CD14-positive monocyte (primary cell): ENCODE results near the gene CDH15. TPM values are rescaled to one million over a fixed set of nuclear protein-coding genes. Genes with fewer than 3 reads are reported as not detected.
A peak's percentile ranks its signal among the peaks of the same experiment; 100 is the strongest.

Experiments
- DNase-seq, 3 donors: peaks; one replicate each; pipeline ENCODE4 v3.0.0-alpha.2; 2011 to 2022
- H2AFZ ChIP-seq: 2 replicates; pipeline ENCODE4 v1.6.0; 2012; ENCODE audit warnings: mild to moderate bottlenecking, low read depth, low read length, inconsistent platforms; ENCODE audit not compliant: insufficient read depth, poor library complexity, severe bottlenecking
- H3K27ac ChIP-seq, 2 donors: 1 replicate in 1 of 2; 2 replicates in 1 of 2; pipeline ENCODE4 v1.5.1; 2012 to 2013; ENCODE audit warnings: low read length in 2 of 2, control low read depth in 1 of 2, inconsistent platforms in 1 of 2, low read depth in 1 of 2, mild to moderate bottlenecking in 1 of 2
- H3K27me3 ChIP-seq, 2 donors: one replicate each; pipeline versions ENCODE4 v1.6.0 to v1.6.1; 2011 to 2013; ENCODE audit warnings: low read length in 2 of 2; ENCODE audit not compliant: control insufficient read depth in 2 of 2, insufficient read depth in 2 of 2
- H3K36me3 ChIP-seq, 2 donors: replicated peaks in 1 of 2; 1 replicate in 1 of 2; 2 replicates in 1 of 2; pipeline versions ENCODE4 v1.5.1 to v1.6.1; 2012 to 2013; ENCODE audit warnings: low read length in 2 of 2, control low read depth in 1 of 2, inconsistent platforms in 1 of 2, mild to moderate bottlenecking in 1 of 2; ENCODE audit not compliant: insufficient read depth in 2 of 2, control insufficient read depth in 1 of 2
- H3K4me1 ChIP-seq, 2 donors: 1 replicate in 1 of 2; 2 replicates in 1 of 2; pipeline versions ENCODE4 v1.5.1 to v1.6.1; 2012 to 2013; ENCODE audit warnings: low read length in 2 of 2, control low read depth in 1 of 2, inconsistent platforms in 1 of 2, mild to moderate bottlenecking in 1 of 2, moderate library complexity in 1 of 2; ENCODE audit not compliant: insufficient read depth in 2 of 2, control insufficient read depth in 1 of 2
- H3K4me2 ChIP-seq: replicated peaks from 2 replicates; pipeline ENCODE3; 2012; ENCODE audit warnings: low read length, moderate library complexity, mild to moderate bottlenecking; ENCODE audit not compliant: poor library complexity, severe bottlenecking; ENCODE audit errors: extremely low read depth
- H3K4me3 ChIP-seq, 3 experiments: fragments of 200-600 bp in 1 of 3; sonication (generic) in 1 of 3; replicated peaks in 1 of 3; 1 replicate in 2 of 3; 2 replicates in 1 of 3; pipeline ENCODE4 v1.5.1; 2011 to 2013; ENCODE audit warnings: low read length in 3 of 3, mild to moderate bottlenecking in 3 of 3, control low read depth in 2 of 3, low read depth in 2 of 3, inconsistent platforms in 1 of 3, moderate library complexity in 1 of 3
- H3K79me2 ChIP-seq: 2 replicates; pipeline ENCODE4 v1.6.0; 2012; ENCODE audit warnings: mild to moderate bottlenecking, control low read depth, inconsistent platforms, low read length, moderate library complexity; ENCODE audit not compliant: insufficient read depth
- H3K9ac ChIP-seq: 2 replicates; pipeline ENCODE4 v1.6.0; 2017; ENCODE audit warnings: low read length, mild to moderate bottlenecking; ENCODE audit not compliant: insufficient read depth, poor library complexity, severe bottlenecking
- H3K9me3 ChIP-seq, 2 donors: replicated peaks in 1 of 2; 1 replicate in 1 of 2; 2 replicates in 1 of 2; pipeline versions ENCODE4 v1.5.1 to v1.6.1; 2012 to 2013; ENCODE audit warnings: low read length in 2 of 2, control low read depth in 1 of 2; ENCODE audit not compliant: control insufficient read depth in 1 of 2, insufficient read depth in 1 of 2
- H4K20me1 ChIP-seq: 2 replicates; pipeline ENCODE4 v1.6.0; 2012; ENCODE audit warnings: mild to moderate bottlenecking, low read length, control low read depth, moderate library complexity; ENCODE audit not compliant: insufficient read depth
- H3K27ac Mint-ChIP-seq, 7 donors: one replicate each; pipeline ENCODE4 v1.8.0; 2020; ENCODE audit warnings: mild to moderate bottlenecking in 7 of 7, mixed read lengths in 7 of 7, moderate library complexity in 6 of 7, inconsistent platforms in 2 of 7
- H3K27me3 Mint-ChIP-seq, 3 donors: one replicate each; pipeline ENCODE4 v1.8.0; 2021 to 2022; ENCODE audit warnings: low read depth in 3 of 3, mild to moderate bottlenecking in 3 of 3, mixed read lengths in 3 of 3, moderate library complexity in 3 of 3, inconsistent platforms in 1 of 3
- H3K36me3 Mint-ChIP-seq, 2 donors: one replicate each; pipeline ENCODE4 v1.8.0; 2020; ENCODE audit warnings: mixed read lengths in 2 of 2, inconsistent platforms in 1 of 2, mild to moderate bottlenecking in 1 of 2
- H3K4me1 Mint-ChIP-seq: one replicate; pipeline ENCODE4 v1.8.0; 2020; ENCODE audit warnings: mild to moderate bottlenecking, mixed read lengths
- H3K4me3 Mint-ChIP-seq, 2 donors: one replicate each; pipeline ENCODE4 v1.8.0; 2020; ENCODE audit warnings: mild to moderate bottlenecking in 2 of 2, mixed read lengths in 2 of 2, moderate library complexity in 1 of 2
- H3K9me3 Mint-ChIP-seq, 7 donors: one replicate each; pipeline ENCODE4 v1.8.0; 2020 to 2022; ENCODE audit warnings: mixed read lengths in 7 of 7, mild to moderate bottlenecking in 6 of 7, moderate library complexity in 6 of 7, inconsistent platforms in 2 of 7
- WGBS: methylation state at CpG from one replicate; pipeline ENCODE4 v1.1.5; 2013; ENCODE audit warnings: missing lambda C conversion rate; ENCODE audit not compliant: insufficient coverage; 5-methylcytosine and 5-hydroxymethylcytosine counted together
- intact Hi-C, 2 donors: fragments of 100-400 bp; cut with micrococcal nuclease; formaldehyde crosslinking; loops; one replicate each; pipeline versions ENCODE4 v1.15.0 to v1.15.1; 2023
- polyA minus RNA-seq: library from RNA; depleted of rRNA, polyadenylated mRNA; stranded (reverse); fragments of >200 nt; gene quantifications from 2 replicates; pipeline ENCODE4 v1.2.3, GENCODE V29; 2012
- polyA plus RNA-seq, 3 donors: library from polyadenylated mRNA; depleted of rRNA in 1 of 3; unstranded in 2 of 3; stranded (reverse) in 1 of 3; fragments of 300-500 nt in 2 of 3; fragments of >200 nt in 1 of 3; fragmentation: Illumina TruSeq in 2 of 3; gene quantifications; 1 replicate in 2 of 3; 2 replicates in 1 of 3; pipeline ENCODE4 v1.2.3, GENCODE V29; 2012 to 2021
- total RNA-seq, 12 experiments: library from RNA in 1 of 12; stranded (reverse) in 1 of 12; fragments of 120-200 nt in 1 of 12; gene quantifications; one replicate each; pipeline ENCODE4 v1.2.4 and lab custom pipeline; 2013 to 2026; ENCODE audit warnings: mixed read lengths in 6 of 12, inconsistent platforms in 1 of 12
- TF ChIP-seq, protein P1 (sequence below): fragments of 200-600 bp; IDR thresholded peaks from one replicate; pipeline ENCODE4 v1.8.0; 2022; ENCODE audit warnings: antibody characterized with exemption, mild to moderate bottlenecking

CDH15 gene, protein sequence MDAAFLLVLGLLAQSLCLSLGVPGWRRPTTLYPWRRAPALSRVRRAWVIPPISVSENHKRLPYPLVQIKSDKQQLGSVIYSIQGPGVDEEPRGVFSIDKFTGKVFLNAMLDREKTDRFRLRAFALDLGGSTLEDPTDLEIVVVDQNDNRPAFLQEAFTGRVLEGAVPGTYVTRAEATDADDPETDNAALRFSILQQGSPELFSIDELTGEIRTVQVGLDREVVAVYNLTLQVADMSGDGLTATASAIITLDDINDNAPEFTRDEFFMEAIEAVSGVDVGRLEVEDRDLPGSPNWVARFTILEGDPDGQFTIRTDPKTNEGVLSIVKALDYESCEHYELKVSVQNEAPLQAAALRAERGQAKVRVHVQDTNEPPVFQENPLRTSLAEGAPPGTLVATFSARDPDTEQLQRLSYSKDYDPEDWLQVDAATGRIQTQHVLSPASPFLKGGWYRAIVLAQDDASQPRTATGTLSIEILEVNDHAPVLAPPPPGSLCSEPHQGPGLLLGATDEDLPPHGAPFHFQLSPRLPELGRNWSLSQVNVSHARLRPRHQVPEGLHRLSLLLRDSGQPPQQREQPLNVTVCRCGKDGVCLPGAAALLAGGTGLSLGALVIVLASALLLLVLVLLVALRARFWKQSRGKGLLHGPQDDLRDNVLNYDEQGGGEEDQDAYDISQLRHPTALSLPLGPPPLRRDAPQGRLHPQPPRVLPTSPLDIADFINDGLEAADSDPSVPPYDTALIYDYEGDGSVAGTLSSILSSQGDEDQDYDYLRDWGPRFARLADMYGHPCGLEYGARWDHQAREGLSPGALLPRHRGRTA
- total RNA-seq (2013): not detected
- polyA plus RNA-seq (not detected), polyA minus RNA-seq (not detected in 2 replicates), total RNA-seq (lab: John Stamatoyannopoulos, UW) (0 to 0.60 (median 0.04) reads per million in 11 experiments)

DNA sequence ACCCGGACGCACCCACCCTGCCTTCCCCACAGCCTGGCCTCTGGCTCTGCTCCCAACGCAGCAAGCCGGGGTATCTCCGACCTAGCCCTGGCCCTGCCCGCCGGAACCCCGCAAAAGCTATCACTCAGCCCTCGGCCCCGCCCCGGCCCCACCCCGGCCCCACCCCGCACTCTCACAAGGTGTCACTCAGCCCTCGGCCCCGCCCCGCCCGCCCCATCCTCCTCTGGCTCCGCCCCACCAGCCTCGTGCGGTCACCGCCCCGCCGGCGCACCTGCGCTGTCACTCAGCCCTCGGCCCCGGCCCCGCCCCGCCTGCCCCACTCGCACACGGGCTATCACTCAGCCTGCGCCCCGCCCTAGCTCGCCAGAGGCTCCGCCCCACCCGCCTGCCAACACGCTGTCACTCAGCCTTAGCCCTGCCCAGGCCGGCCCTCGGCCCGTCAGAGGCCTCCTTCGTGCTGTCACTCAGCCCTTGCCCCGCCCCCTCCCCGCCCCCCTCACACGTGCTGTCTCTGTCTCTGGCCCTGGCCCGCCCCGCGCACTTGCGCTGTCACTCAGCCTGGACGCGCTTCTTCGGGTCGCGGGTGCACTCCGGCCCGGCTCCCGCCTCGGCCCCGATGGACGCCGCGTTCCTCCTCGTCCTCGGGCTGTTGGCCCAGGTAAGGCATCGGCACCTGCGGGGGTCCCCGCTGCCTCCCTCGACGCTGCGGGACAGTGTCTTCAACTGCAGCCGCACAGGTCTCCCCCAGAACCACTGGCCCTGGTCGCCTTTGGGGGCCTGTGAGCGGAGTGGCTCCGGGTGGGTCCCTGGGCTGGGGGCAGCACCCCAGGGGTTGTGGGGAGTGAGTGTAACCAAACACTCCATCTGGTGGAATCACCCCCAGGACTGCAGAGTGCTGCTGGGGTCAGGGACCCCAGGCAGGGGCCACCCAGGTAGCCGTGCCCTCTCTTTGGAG is at the start of gene CDH15:
Gene CDH15 (plus strand): TSS at position 533 of the 955 bp plus-strand sequence. CDS start 84 bp downstream, at position 617.
- peak within 1 kb of the TSS; percentile 51 to 86 for H3K4me3 Mint-ChIP-seq
- peaks cover 18 to 24% of the 10 kb centered on the region in 2 donors for H3K4me1 ChIP-seq
- peaks cover 0 to 40% of the 10 kb centered on the region in 2 donors for H3K27me3 ChIP-seq
- peaks cover 6% of the 10 kb centered on the region for H3K4me1 Mint-ChIP-seq
- intact Hi-C loops: loop anchor here in 1 of 2 donors (2.0 to 5.0 kb wide), 3 partner anchors 21 to 314 kb away; partner anchors contain the start of genes GALNS and TRAPPC2L
- peak within 1 kb of the TSS in 1 of 3 experiments; percentile 44 for H3K4me3 ChIP-seq
- no peaks in the 10 kb centered on the region for H3K9me3 ChIP-seq
- 11% methylated on average over 40 of the region's 74 CpGs for WGBS
- peak within 1 kb of the TSS; percentile 51 for H3K4me2 ChIP-seq
- H2AFZ ChIP-seq: no peak within 1 kb of the TSS
- H3K27me3 Mint-ChIP-seq: peaks cover 8 to 62% (median 18%) of the 10 kb centered on the region in 3 donors
- H3K36me3 ChIP-seq: no peaks in the 10 kb centered on the region
- no peaks in the 10 kb centered on the region for H3K79me2 ChIP-seq
- TF ChIP-seq, protein P1, sequence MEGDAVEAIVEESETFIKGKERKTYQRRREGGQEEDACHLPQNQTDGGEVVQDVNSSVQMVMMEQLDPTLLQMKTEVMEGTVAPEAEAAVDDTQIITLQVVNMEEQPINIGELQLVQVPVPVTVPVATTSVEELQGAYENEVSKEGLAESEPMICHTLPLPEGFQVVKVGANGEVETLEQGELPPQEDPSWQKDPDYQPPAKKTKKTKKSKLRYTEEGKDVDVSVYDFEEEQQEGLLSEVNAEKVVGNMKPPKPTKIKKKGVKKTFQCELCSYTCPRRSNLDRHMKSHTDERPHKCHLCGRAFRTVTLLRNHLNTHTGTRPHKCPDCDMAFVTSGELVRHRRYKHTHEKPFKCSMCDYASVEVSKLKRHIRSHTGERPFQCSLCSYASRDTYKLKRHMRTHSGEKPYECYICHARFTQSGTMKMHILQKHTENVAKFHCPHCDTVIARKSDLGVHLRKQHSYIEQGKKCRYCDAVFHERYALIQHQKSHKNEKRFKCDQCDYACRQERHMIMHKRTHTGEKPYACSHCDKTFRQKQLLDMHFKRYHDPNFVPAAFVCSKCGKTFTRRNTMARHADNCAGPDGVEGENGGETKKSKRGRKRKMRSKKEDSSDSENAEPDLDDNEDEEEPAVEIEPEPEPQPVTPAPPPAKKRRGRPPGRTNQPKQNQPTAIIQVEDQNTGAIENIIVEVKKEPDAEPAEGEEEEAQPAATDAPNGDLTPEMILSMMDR: no peak
- H3K27ac Mint-ChIP-seq: peak within 1 kb of the TSS in 3 of 7 donors; percentile 33 to 75 (median 51)
- no peaks in the 10 kb centered on the region for H4K20me1 ChIP-seq
- no peak within 1 kb of the TSS for H3K27ac ChIP-seq
- peak; percentile 88 to 95 (median 95) for DNase-seq
- H3K36me3 Mint-ChIP-seq: no peaks in the 10 kb centered on the region
- H3K9me3 Mint-ChIP-seq: peaks cover 0 to 4% (median 0%) of the 10 kb centered on the region in 7 donors
- no peak within 1 kb of the TSS for H3K9ac ChIP-seq
